Central memory CD8-positive, alpha-beta T cell (primary cell): ENCODE measurements around the gene ZMYM1.
"Not testable (repeated sequence)": the region's sequence is repeated elsewhere in the genome, so short reads cannot be mapped to it uniquely, and the experiment has no call there.

Experiments
- ATAC-seq: fragments of 150-1000 bp; cut with Tn5 transposase; replicated peaks from 2 replicates; pipeline ENCODE4 v1.10.0; 2022; ENCODE audit warnings: mild to moderate bottlenecking, moderate FRiP score, moderate number of reproducible peaks; ENCODE audit not compliant: poor library complexity, severe bottlenecking; ENCODE audit errors: extremely low read depth
- DNase-seq, 2 donors: peaks; one replicate each; pipeline ENCODE4 v3.0.0; 2021; ENCODE audit warnings: low spot score in 2 of 2
- H3K27ac Mint-ChIP-seq: one replicate; pipeline ENCODE4 v1.8.0; 2022; ENCODE audit warnings: low read depth, mild to moderate bottlenecking, moderate library complexity, mixed read lengths
- H3K27me3 Mint-ChIP-seq: one replicate; pipeline ENCODE4 v1.8.0; 2022; ENCODE audit warnings: mixed read lengths
- H3K36me3 Mint-ChIP-seq: one replicate; pipeline ENCODE4 v1.8.0; 2022; ENCODE audit warnings: mild to moderate bottlenecking, moderate library complexity, mixed read lengths; ENCODE audit not compliant: insufficient read depth
- H3K4me1 Mint-ChIP-seq: one replicate; pipeline ENCODE4 v1.8.0; 2022; ENCODE audit warnings: mixed read lengths
- H3K4me3 Mint-ChIP-seq: one replicate; pipeline ENCODE4 v1.8.0; 2022; ENCODE audit warnings: mild to moderate bottlenecking, moderate library complexity, mixed read lengths
- H3K9me3 Mint-ChIP-seq: one replicate; pipeline ENCODE4 v1.8.0; 2022; ENCODE audit warnings: mixed read lengths

ZMYM1 gene

DNA sequence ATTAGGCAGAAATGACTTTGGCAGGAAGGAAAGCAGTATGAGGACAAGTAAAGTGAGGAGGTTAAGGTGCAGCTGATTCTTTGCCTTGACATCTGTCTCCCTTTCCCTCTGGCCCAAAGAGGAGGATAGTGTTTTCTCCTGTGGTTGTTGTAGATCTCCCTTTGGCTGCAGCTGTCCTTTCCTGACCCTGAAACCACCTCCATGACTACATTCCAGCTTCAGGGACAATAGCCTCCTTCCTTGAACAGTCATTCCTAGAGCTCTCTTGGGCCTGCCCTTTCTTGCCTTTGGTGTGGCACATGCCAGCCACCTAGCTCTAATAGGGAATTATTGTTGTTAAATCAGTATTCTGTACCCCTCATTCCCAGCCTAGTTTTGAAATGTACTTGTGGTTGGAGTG is 6.2 kb downstream of the ZMYM1 start:
- Mint-ChIP-seq H3K27me3 (no peaks in the 10 kb centered on the region), H3K9me3 (no peaks in the 10 kb centered on the region), H3K27ac (no peak overlapping the region), H3K36me3 (peaks cover 3% of the 10 kb centered on the region), H3K4me3 (no peak overlapping the region), H3K4me1 (peaks cover 41% of the 10 kb centered on the region)
- DNase-seq (no peak), ATAC-seq (no peak)

DNA sequence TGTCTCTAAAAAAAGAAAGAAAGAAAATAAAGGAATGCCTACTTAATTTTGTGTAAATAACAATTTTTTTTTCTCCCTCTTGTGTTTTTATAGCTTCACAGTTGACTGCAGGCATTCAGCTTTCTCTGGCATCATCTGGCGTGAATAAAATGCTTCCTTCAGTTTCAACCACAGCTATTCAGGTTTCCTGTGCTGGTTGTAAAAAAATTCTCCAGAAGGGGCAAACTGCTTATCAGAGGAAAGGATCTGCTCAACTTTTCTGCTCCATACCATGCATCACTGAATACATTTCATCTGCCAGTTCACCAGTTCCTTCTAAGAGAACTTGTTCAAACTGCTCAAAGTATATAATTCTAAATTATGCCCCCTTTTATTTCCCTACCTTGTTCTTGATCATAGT is 18.0 kb downstream of the ZMYM1 start:
- Mint-ChIP-seq H3K4me3 (no peak overlapping the region), H3K27ac (no peak overlapping the region), H3K9me3 (no peaks in the 10 kb centered on the region), H3K4me1 (peaks cover 8% of the 10 kb centered on the region), H3K27me3 (no peaks in the 10 kb centered on the region), H3K36me3 (peaks cover 53% of the 10 kb centered on the region)
- DNase-seq (no peak), ATAC-seq (no peak)

DNA sequence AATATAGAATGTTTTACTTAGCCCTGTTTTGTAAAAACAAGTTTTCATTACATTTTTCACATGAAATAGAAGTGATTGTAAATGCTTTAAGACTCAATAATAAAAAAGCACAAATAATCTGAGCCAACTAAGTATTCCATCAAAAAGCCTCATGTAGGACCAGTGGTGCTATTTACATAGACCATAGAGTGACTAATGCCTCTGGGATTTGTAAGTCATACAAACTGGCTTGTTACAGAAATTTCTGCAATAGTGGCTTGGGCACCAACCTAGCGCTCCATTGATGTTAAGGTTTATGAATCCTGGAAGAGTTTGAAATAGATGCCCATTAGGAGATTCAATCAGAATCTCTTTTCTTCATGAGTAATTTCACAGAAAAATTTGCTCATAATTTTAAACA is 31.9 kb downstream of the ZMYM1 start:
- Mint-ChIP-seq H3K27me3 (no peaks in the 10 kb centered on the region), H3K27ac (no peak overlapping the region), H3K4me3 (no peak overlapping the region)

DNA sequence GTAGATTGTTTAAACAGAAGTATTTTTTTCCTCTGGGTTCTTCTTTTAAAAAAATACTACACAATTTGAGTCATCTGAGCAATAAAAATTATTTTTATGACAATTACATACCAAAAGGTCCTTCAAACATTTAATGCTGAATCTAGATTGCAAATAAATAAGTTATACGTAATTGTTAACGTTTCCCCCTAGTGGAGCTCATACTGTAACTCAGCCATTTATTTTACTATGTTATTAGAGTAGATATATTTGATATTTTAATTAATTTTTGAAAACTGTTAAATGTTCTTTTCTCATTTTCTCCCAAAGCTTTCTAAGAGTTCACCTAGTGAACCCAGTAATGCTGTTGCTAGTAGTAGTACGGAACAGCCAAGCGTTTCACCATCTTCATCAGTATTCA is 33.5 kb downstream of the ZMYM1 start:
- ATAC-seq = no peak
- H3K27ac Mint-ChIP-seq = no peak overlapping the region
- H3K4me3 Mint-ChIP-seq = no peak overlapping the region
- no peaks in the 10 kb centered on the region for H3K27me3 Mint-ChIP-seq
- no peak for DNase-seq
- peaks cover 7% of the 10 kb centered on the region for H3K36me3 Mint-ChIP-seq
- no peaks in the 10 kb centered on the region for H3K9me3 Mint-ChIP-seq
- peaks cover 10% of the 10 kb centered on the region for H3K4me1 Mint-ChIP-seq

More for the DNA sequence above, 31.9 kb downstream of the ZMYM1 start:
- no peak for DNase-seq
- Mint-ChIP-seq H3K36me3 (peaks cover 7% of the 10 kb centered on the region), H3K4me1 (peaks cover 10% of the 10 kb centered on the region), H3K9me3 (no peaks in the 10 kb centered on the region)
- ATAC-seq = no peak

DNA sequence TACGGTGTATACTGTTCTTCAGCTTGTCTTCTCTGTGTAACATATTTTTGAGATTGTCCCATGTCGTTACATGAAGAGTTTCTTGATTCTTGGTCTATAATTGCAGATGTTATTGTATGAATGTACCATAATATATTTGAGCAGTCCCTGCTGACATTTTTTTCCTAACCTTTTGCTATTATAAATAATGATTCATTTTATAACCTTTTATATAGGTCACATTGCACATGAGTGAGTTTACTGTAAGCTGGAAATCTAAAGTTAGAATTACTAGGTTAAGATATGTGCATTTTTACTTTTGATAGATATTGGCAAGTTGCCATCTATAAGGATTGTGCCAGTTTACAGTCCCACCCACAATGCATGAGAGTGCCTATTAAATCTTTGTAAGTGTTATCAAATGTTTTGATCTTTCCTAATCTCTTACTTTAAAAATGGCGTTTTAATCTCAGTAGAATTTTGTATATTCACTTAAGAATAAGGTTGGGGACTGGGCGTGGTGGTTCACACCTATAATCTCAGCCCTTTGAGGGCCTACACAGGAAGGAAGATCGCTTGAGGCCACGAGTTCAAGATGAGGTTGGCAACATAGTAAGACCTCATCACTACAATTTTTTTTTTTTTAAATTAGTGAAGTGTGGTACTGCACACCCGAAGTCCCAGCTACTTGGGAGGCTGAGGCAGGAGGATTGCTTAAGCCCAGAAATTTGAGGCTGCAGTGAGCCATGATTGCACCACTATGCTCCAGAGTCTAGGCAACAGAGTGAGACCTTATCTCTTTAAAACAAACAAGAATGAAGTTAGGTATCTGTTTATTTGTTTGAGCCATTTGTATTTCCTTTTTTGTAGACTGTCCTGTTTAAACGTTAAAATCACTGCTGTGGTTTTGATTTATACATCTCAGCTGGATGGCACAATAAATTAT is 36.5 kb downstream of the ZMYM1 start:
- Mint-ChIP-seq H3K27ac (no peak overlapping the region), H3K27me3 (peaks cover 10% of the 10 kb centered on the region), H3K4me3 (peak overlapping the region; percentile 8), H3K4me1 (peaks cover 16% of the 10 kb centered on the region), H3K36me3 (peaks cover 4% of the 10 kb centered on the region), H3K9me3 (no peaks in the 10 kb centered on the region)
- peak; percentile 88 for ATAC-seq
- peak in 1 of 2 donors; percentile 20 for DNase-seq

DNA sequence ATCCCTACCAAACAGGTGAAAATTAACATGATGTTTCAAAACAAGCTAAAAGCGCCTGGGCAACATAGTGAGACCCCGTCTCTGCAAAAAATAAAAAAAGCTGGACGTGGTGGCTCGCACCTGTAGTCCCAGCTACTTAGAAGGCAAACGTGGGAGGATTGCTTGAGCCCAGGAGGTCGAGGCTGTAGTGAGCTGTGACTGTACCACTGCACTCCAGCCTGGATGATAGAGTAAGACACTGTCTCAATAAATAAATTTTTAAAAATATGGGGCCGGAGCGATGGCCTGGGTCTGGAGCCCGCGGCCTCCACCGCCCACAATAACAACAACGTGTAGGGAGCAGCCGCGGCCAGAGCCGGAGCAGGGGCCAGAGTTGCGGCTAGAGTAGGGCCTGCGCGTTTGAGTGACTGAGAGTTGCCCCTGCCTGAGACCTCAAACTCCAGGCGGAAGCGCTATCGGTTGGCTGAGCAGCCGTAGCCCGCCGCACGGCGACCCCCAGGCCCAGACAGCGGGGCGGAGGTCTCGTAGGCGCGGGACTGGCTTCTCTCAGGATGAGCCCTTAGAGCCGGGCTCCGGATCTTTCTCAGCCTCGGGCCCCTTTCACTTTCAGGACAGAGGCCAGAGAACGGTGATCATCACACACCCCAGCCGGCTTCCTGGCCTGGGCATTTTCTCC is 41.4 kb downstream of the ZMYM1 start:
- peak overlapping the region; percentile 10 for H3K4me3 Mint-ChIP-seq
- H3K9me3 Mint-ChIP-seq = no peaks in the 10 kb centered on the region
- ATAC-seq (no peak), DNase-seq (no peak)
- H3K36me3 Mint-ChIP-seq = no peaks in the 10 kb centered on the region
- peaks cover 10% of the 10 kb centered on the region for H3K27me3 Mint-ChIP-seq
- H3K27ac Mint-ChIP-seq = no peak overlapping the region
- H3K4me1 Mint-ChIP-seq = peaks cover 11% of the 10 kb centered on the region

DNA sequence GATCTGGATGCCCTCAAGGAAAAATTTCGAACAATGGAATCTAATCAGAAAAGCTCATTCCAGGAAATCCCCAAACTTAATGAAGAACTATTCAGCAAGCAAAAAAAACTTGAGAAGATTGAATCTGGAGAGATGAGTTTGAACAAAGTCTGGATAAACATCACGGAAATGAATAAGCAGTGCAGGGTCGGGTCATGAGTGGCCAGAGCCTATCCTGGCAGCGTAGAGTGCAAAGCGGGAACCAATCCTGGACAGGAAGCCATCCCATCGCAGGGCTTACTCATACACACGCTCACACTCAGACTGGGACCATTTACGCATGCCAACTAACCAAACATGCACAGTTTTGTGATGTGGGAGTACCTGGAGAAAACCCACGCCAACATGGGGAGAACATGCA is 43.1 kb downstream of the ZMYM1 start:
- no peak overlapping the region for H3K27ac Mint-ChIP-seq
- H3K27me3 Mint-ChIP-seq = peaks cover 10% of the 10 kb centered on the region
- DNase-seq (no peak), ATAC-seq (no peak)
- H3K4me3 Mint-ChIP-seq = no peak overlapping the region
- H3K4me1 Mint-ChIP-seq = peaks cover 6% of the 10 kb centered on the region
- H3K36me3 Mint-ChIP-seq = no peaks in the 10 kb centered on the region
- H3K9me3 Mint-ChIP-seq = no peaks in the 10 kb centered on the region

DNA sequence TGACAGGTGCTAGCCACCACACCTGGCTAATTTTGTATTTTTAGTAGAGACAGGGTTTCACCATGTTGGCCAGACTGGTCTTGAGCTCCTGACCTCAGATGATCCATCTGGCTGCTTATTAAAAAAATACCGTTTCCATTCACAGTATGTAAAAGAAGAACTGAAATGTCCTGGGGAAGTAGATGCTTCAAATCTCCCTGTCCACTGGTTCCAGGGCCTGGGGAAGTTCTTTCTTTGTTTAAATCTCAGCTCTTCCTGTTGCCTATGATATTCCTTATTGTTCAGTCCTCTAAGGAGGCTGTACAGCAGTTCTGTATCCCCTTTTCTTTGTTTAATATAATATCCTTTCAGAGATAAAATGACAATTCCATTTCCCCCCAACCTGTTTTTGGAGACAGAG is 47.4 kb downstream of the ZMYM1 start:
- H3K27me3 Mint-ChIP-seq = no peaks in the 10 kb centered on the region
- ATAC-seq = no peak
- H3K9me3 Mint-ChIP-seq = no peaks in the 10 kb centered on the region
- H3K4me3 Mint-ChIP-seq = no peak overlapping the region
- H3K4me1 Mint-ChIP-seq = no peaks in the 10 kb centered on the region
- no peak for DNase-seq
- no peak overlapping the region for H3K27ac Mint-ChIP-seq
- no peaks in the 10 kb centered on the region for H3K36me3 Mint-ChIP-seq

DNA sequence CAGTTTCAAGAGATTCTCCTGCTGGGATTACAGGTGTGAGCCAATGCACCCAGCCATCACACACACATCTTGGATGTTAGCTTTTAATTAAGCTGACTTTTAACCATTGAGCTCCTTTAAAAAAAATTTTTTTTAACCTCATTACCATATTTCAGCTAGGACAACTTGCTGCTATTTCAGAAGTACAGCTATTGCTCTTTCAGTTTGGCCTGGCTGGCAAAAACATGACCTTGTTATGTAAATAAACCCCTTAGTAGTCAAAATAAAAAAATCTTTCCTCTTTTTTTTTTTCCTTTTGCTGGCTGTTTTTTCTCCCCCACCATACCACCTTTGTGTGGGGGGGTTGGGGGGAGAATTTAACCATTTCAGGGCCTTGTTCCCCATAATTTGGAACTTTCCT is 49.9 kb downstream of the ZMYM1 start:
- Mint-ChIP-seq H3K4me3 (no peak overlapping the region), H3K9me3 (no peaks in the 10 kb centered on the region), H3K27me3 (no peaks in the 10 kb centered on the region), H3K27ac (no peak overlapping the region), H3K4me1 (no peaks in the 10 kb centered on the region), H3K36me3 (no peaks in the 10 kb centered on the region)
- DNase-seq = no peak
- ATAC-seq = no peak

DNA sequence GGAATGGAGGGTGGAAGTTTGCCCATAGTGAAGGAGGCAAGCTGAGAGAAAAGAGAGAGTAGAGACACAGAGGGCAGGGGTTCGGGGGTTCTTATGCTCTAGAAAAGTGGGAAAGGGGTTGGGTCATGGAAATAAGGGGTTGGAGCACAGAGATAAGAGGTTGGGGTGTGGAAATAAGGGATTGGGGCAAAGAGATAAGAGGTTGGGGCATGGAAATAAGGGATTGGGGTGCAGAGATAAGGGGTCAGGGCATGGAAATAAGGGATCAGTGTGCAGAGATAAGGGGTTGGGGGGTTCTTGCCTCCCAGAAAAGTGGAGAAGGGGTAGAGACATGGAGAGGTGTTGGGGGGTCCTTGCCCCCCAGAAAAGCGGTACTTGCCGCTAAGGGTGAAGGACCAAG is 57.6 kb downstream of the ZMYM1 start:
- H3K9me3 Mint-ChIP-seq = no peaks in the 10 kb centered on the region
- H3K36me3 Mint-ChIP-seq = no peaks in the 10 kb centered on the region
- H3K4me3 Mint-ChIP-seq = no peak overlapping the region
- no peak overlapping the region for H3K27ac Mint-ChIP-seq
- no peaks in the 10 kb centered on the region for H3K4me1 Mint-ChIP-seq
- no peak for ATAC-seq
- peaks cover 13% of the 10 kb centered on the region for H3K27me3 Mint-ChIP-seq
- no peak for DNase-seq

DNA sequence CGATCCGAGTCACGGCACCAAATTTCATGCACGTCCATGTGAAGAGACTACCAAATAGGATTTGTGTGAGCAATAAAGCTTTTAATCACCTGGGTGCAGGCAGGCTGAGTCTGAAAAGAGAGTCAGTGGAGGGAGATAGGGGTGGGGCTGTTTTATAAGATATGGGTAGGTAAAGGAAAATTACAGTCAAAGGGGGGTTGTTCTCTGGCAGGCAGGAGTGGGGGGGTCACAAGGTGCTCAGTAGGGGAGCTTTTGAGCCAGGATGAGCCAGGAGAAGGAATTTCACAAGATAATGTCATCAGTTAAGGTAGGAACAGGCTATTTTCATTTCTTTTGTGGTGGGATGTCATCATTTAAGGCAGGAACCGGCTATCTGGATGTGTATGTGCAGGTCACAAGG is 58.4 kb downstream of the ZMYM1 start:
- H3K27ac Mint-ChIP-seq, H3K36me3 Mint-ChIP-seq, ATAC-seq, H3K4me1 Mint-ChIP-seq, H3K9me3 Mint-ChIP-seq, H3K4me3 Mint-ChIP-seq, DNase-seq: not testable (repeated sequence)
- peaks cover 13% of the 10 kb centered on the region for H3K27me3 Mint-ChIP-seq

DNA sequence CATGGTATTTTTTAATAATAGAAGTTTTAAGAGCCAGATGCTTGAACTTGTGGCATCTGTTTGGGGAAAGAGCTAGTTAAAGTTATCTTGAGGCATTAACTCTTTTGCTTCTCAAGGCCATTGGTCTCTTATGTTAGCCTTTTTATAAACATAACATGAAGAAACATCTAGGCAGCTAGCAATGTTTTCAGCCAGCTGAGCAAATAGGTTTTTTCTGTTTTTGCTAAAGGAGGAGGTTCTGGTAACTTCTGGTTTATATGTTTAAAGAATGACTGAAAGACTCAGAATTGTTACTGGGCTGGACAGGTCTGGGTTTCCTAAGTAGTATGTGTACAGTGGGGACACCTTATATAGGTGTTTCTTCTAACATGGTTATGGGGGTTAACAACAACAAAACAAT is 63.1 kb downstream of the ZMYM1 start:
- not testable (repeated sequence) for ATAC-seq, DNase-seq, H3K9me3 Mint-ChIP-seq, H3K4me1 Mint-ChIP-seq, H3K4me3 Mint-ChIP-seq, H3K27me3 Mint-ChIP-seq, H3K27ac Mint-ChIP-seq, H3K36me3 Mint-ChIP-seq

DNA sequence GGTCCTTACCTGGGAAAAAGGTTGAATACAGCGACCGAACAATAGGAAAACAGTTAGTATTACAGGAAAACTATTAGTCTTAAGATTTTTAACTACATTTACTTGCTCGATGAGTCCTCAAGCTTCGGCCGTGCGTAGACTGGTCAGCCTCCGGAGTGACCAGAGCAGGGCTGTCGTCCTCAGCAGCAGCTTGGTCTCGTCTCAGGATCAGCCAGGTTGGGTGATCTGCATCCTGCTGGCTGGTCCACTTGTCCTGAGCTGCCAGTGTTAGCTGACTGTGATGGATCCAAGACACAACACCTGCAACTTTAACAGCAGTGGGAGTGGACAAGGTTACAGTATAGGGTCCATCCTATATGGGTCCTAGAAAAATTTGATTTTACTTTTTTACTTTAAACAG is 63.5 kb downstream of the ZMYM1 start:
- not testable (repeated sequence) for H3K27me3 Mint-ChIP-seq, H3K4me1 Mint-ChIP-seq, DNase-seq, ATAC-seq, H3K27ac Mint-ChIP-seq, H3K36me3 Mint-ChIP-seq, H3K9me3 Mint-ChIP-seq, H3K4me3 Mint-ChIP-seq
